Measurements from ENCODE around the gene CDH18.

CDH18 gene

DNA sequence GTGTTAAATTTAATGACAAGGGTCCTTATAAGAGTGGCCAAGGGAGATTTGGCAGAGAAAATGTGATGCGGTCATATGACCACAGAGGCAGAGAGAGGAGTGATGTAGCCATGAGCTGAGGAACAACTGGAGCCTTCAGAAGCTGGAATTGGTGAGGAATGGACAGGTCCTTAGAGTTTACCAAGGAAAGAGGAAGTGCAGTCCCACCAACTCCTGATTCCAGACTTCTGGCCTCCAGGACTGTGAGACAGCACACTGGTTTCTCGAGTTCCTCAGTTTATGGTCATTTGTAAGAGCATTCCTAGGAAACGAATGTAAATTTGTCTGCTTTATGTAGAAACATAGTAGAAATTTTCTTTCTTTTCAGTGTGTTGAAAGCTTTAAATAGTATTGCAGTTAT, 410.1 kb downstream of the CDH18 start:
- Histone ChIP-seq H3K4me2 (ENCODE audit: low read depth, low read length) (no peak overlapping the region), H3K9me2 (replicated peaks; ENCODE audit: insufficient read depth, low read length) (no peaks in the 10 kb centered on the region), H3K27ac (ENCODE audit: low read length) (no peak overlapping the region), H3K4me3 (ENCODE audit: low read length) (no peak overlapping the region), H3K36me3 (replicated peaks; ENCODE audit: insufficient read depth, low read length) (no peaks in the 10 kb centered on the region), H3K9ac (ENCODE audit: low read length) (no peak overlapping the region), H4K20me1 (ENCODE audit: insufficient read depth, low read length) (no peaks in the 10 kb centered on the region), H3F3A (ENCODE audit: insufficient read depth, low read length) (no peaks in the 10 kb centered on the region), H3K4me1 (ENCODE audit: low read length) (no peaks in the 10 kb centered on the region), H3K79me2 (ENCODE audit: low read length) (no peaks in the 10 kb centered on the region), H3K27me3 (replicated peaks; ENCODE audit: insufficient read depth, low read length) (no peaks in the 10 kb centered on the region), H2AFZ (ENCODE audit: low read length) (no peak overlapping the region), H3K9me3 (replicated peaks; ENCODE audit: insufficient read depth, low read length) (no peaks in the 10 kb centered on the region)
- no peak for TF ChIP-seq CTCF (IDR thresholded peaks at IDR 0.05; ENCODE audit: low read length)
- TF ChIP-seq EZH2phosphoT487 (IDR thresholded peaks at IDR 0.05; ENCODE audit: low read length), result no peak
- no peak for TF ChIP-seq EZH2 (optimal IDR thresholded peaks at IDR 0.05; ENCODE audit: low read depth, low read length)
- DNase-seq, result no peak

DNA sequence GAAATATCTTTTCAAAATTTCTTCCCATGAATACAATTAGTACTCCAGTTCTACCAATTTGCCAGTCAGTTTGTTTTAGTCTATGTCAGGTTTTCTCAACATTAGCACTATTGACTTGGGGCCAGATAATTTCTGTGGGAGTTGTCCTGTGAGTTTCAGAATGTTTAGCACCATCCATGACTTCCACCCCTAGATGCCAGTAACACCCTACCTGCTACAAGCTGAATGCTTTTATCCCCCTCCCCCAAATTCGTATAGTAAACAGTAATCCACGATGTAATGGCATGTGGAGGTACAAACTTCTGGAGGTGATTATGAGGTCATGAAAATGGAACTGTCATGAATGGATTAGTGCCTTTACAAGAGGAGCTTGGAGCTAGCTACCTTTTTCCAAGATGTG, 420.0 kb downstream of the CDH18 start:
- H3K9me2 ChIP-seq (replicated peaks; ENCODE audit: insufficient read depth, low read length), result no peaks in the 10 kb centered on the region
- no peak overlapping the region for H2AFZ ChIP-seq (ENCODE audit: low read length)
- no peaks in the 10 kb centered on the region for H3K4me1 ChIP-seq (ENCODE audit: low read length)
- DNase-seq, result no peak
- no peaks in the 10 kb centered on the region for H3K9me3 ChIP-seq (replicated peaks; ENCODE audit: insufficient read depth, low read length)
- no peak overlapping the region for H3K9ac ChIP-seq (ENCODE audit: low read length)
- no peaks in the 10 kb centered on the region for H3K27me3 ChIP-seq (replicated peaks; ENCODE audit: insufficient read depth, low read length)
- no peaks in the 10 kb centered on the region for H3K36me3 ChIP-seq (replicated peaks; ENCODE audit: insufficient read depth, low read length)
- no peak overlapping the region for H3K4me3 ChIP-seq (ENCODE audit: low read length)
- no peak overlapping the region for H3K27ac ChIP-seq (ENCODE audit: low read length)
- no peaks in the 10 kb centered on the region for H3K79me2 ChIP-seq (ENCODE audit: low read length)
- TF ChIP-seq EZH2phosphoT487 (IDR thresholded peaks at IDR 0.05; ENCODE audit: low read length), result no peak
- no peaks in the 10 kb centered on the region for H4K20me1 ChIP-seq (ENCODE audit: insufficient read depth, low read length)
- H3K4me2 ChIP-seq (ENCODE audit: low read depth, low read length), result no peak overlapping the region
- no peaks in the 10 kb centered on the region for H3F3A ChIP-seq (ENCODE audit: insufficient read depth, low read length)

DNA sequence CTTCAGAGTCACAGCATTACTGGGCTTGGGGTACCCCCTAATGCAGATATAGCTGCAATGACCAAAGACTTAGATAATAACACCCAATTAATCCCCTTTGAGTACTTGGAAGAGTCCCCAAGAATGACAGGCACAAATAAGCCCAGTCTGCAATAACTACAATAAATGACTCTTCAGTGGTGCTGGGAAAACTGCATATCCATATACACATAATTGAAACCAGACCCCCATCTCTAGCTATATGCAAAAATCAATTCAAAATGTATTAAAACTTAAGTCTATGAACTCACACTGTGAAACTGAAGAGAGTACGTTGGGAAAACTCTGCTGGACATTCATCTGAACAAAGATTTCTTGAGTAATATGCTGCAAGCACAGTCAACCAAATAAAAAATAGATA, 422.5 kb downstream of the CDH18 start:
- no peak overlapping the region for H2AFZ ChIP-seq (ENCODE audit: low read length)
- DNase-seq, result no peak
- H3K4me3 ChIP-seq (ENCODE audit: low read length), result no peak overlapping the region
- H4K20me1 ChIP-seq (ENCODE audit: insufficient read depth, low read length), result no peaks in the 10 kb centered on the region
- no peak overlapping the region for H3K27ac ChIP-seq (ENCODE audit: low read length)
- H3K36me3 ChIP-seq (replicated peaks; ENCODE audit: insufficient read depth, low read length), result no peaks in the 10 kb centered on the region
- H3K9ac ChIP-seq (ENCODE audit: low read length), result no peak overlapping the region
- no peaks in the 10 kb centered on the region for H3K4me1 ChIP-seq (ENCODE audit: low read length)
- no peaks in the 10 kb centered on the region for H3K79me2 ChIP-seq (ENCODE audit: low read length)
- no peak for TF ChIP-seq EZH2phosphoT487 (IDR thresholded peaks at IDR 0.05; ENCODE audit: low read length)
- TF ChIP-seq EZH2 (optimal IDR thresholded peaks at IDR 0.05; ENCODE audit: low read depth, low read length), result no peak
- no peak for TF ChIP-seq CTCF (IDR thresholded peaks at IDR 0.05; ENCODE audit: low read length)
- no peaks in the 10 kb centered on the region for H3F3A ChIP-seq (ENCODE audit: insufficient read depth, low read length)
- no peaks in the 10 kb centered on the region for H3K27me3 ChIP-seq (replicated peaks; ENCODE audit: insufficient read depth, low read length)
- no peaks in the 10 kb centered on the region for H3K9me3 ChIP-seq (replicated peaks; ENCODE audit: insufficient read depth, low read length)
- H3K9me2 ChIP-seq (replicated peaks; ENCODE audit: insufficient read depth, low read length), result no peaks in the 10 kb centered on the region
- no peak overlapping the region for H3K4me2 ChIP-seq (ENCODE audit: low read depth, low read length)

DNA sequence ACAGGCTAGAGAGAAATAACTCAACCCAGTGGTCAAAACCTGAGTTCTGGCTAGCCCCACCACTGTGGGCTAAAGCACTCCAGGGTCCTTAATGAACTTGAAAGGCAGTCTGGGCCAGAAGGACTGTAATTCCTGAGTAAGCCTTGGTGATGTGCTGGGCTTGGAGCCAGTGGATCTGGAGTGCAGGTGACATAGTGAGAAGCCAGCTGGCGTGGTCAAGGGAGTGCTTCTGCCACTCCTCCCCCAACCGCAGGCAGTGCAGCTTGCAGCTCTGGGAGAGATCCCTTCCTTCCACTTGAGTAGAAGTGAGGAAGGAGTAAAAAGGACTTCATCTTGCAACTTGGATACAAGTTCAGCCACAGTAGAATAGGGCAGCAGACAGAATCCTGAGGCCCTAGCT, 424.0 kb downstream of the CDH18 start:
- no peaks in the 10 kb centered on the region for H3K9me3 ChIP-seq (replicated peaks; ENCODE audit: insufficient read depth, low read length)
- H3K79me2 ChIP-seq (ENCODE audit: low read length), result no peaks in the 10 kb centered on the region
- no peak overlapping the region for H3K4me3 ChIP-seq (ENCODE audit: low read length)
- DNase-seq, result no peak
- H3K4me2 ChIP-seq (ENCODE audit: low read depth, low read length), result no peak overlapping the region
- no peaks in the 10 kb centered on the region for H4K20me1 ChIP-seq (ENCODE audit: insufficient read depth, low read length)
- H3K9me2 ChIP-seq (replicated peaks; ENCODE audit: insufficient read depth, low read length), result no peaks in the 10 kb centered on the region
- no peak overlapping the region for H3K9ac ChIP-seq (ENCODE audit: low read length)
- no peaks in the 10 kb centered on the region for H3K27me3 ChIP-seq (replicated peaks; ENCODE audit: insufficient read depth, low read length)
- no peak overlapping the region for H2AFZ ChIP-seq (ENCODE audit: low read length)
- TF ChIP-seq EZH2 (optimal IDR thresholded peaks at IDR 0.05; ENCODE audit: low read depth, low read length), result no peak
- no peak for TF ChIP-seq EZH2phosphoT487 (IDR thresholded peaks at IDR 0.05; ENCODE audit: low read length)
- no peaks in the 10 kb centered on the region for H3F3A ChIP-seq (ENCODE audit: insufficient read depth, low read length)
- H3K36me3 ChIP-seq (replicated peaks; ENCODE audit: insufficient read depth, low read length), result no peaks in the 10 kb centered on the region
- H3K4me1 ChIP-seq (ENCODE audit: low read length), result no peaks in the 10 kb centered on the region
- no peak overlapping the region for H3K27ac ChIP-seq (ENCODE audit: low read length)

All from MM.1S (cell line).